HCT116 (cell line): ENCODE data around the gene LRSAM1. TPM values are rescaled to one million over a fixed set of nuclear protein-coding genes. Genes with fewer than 3 reads are reported as not detected.

Source experiments
- ATAC-seq: fragments of 200-7000 bp; cut with Tn5 transposase; 2 replicates; pipeline ENCODE4 v1.9.1; 2020; ENCODE audit warnings: mild to moderate bottlenecking, moderate library complexity
- BruUV-seq: library from RNA; stranded (reverse); fragments of 400-500 nt; replicated peaks from 2 replicates; lab custom pipeline; 2021; lab: Mats Ljungman, UMichigan
- CTCF ChIA-PET: fragments of 300-600 bp; sonication (Branson Sonifier 250); formaldehyde crosslinking; loops from one replicate; lab custom pipeline; 2021; ENCODE audit warnings: antibody characterized with exemption; lab: Charles Lee
- POLR2A ChIA-PET: fragments of 300-600, 350-600 bp; sonication (Branson Sonifier 250); formaldehyde crosslinking; loops from one replicate; lab custom pipeline; 2021; ENCODE audit warnings: antibody characterized with exemption; lab: Charles Lee
- RAD21 ChIA-PET, 2 experiments: fragments of 300-600 bp; sonication (Branson Sonifier 250); formaldehyde crosslinking; loops; one replicate each; lab custom pipeline; 2023; ENCODE audit warnings: low total read pairs in 2 of 2; ENCODE audit not compliant: uncharacterized antibody in 2 of 2, unreplicated experiment in 2 of 2, low non-redundant PET in 1 of 2; lab: Charles Lee
- DNase-seq: peaks from one replicate; pipeline ENCODE4 v3.0.0-alpha.2; 2010; ENCODE audit warnings: low read depth, low spot score
- H2AFZ ChIP-seq: fragments of 200-600 bp; shearing (Covaris generic), sonication (generic); 2 replicates; pipeline ENCODE4 v1.6.1; 2017; ENCODE audit warnings: low read depth, mixed run types, mixed read lengths, antibody characterized with exemption, low read length; ENCODE audit not compliant: poor library complexity, severe bottlenecking
- H3K27ac ChIP-seq: 2 replicates; pipeline ENCODE4 v1.5.1; 2012; ENCODE audit warnings: low read depth, low read length
- H3K27me3 ChIP-seq: fragments of 200-600 bp; sonication (generic); 2 replicates; pipeline ENCODE4 v1.6.1; 2016; ENCODE audit warnings: mixed run types, low read length, mixed read lengths; ENCODE audit not compliant: insufficient read depth
- H3K36me3 ChIP-seq, 2 experiments: fragments of 200-500 bp in 1 of 2; fragments of 200-600 bp in 1 of 2; sonication (Bioruptor generic) in 1 of 2; sonication (generic) in 1 of 2; 2 replicates each; pipeline versions ENCODE4 v1.5.1 to v1.6.1; 2014 to 2016; ENCODE audit warnings: low read length in 2 of 2, inconsistent platforms in 1 of 2, mixed read lengths in 1 of 2, mixed run types in 1 of 2; ENCODE audit not compliant: insufficient read depth in 2 of 2, control insufficient read depth in 1 of 2
- H3K4me1 ChIP-seq, 2 experiments: fragments of 200-600 bp in 1 of 2; sonication (generic) in 1 of 2; 2 replicates each; pipeline versions ENCODE4 v1.5.1 to v1.6.1; 2012 to 2017; ENCODE audit warnings: low read length in 2 of 2, inconsistent platforms in 1 of 2, mild to moderate bottlenecking in 1 of 2, mixed read lengths in 1 of 2, mixed run types in 1 of 2, moderate library complexity in 1 of 2; ENCODE audit not compliant: insufficient read depth in 2 of 2, control insufficient read depth in 1 of 2
- H3K4me2 ChIP-seq: fragments of 200-600 bp; sonication (generic); 2 replicates; pipeline ENCODE4 v1.6.1; 2017; ENCODE audit warnings: mixed run types, low read length, mixed read lengths
- H3K4me3 ChIP-seq, 2 experiments: fragments of 200-600 bp in 1 of 2; sonication (generic) in 1 of 2; replicated peaks in 1 of 2; 2 replicates each; pipeline ENCODE4 v1.5.1; 2011 to 2016; ENCODE audit warnings: low read length in 2 of 2, control low read depth in 1 of 2, low read depth in 1 of 2, mild to moderate bottlenecking in 1 of 2, mixed read lengths in 1 of 2, mixed run types in 1 of 2
- H3K79me2 ChIP-seq: fragments of 200-600 bp; sonication (generic); 2 replicates; pipeline ENCODE4 v1.6.1; 2017; ENCODE audit warnings: mild to moderate bottlenecking, mixed run types, low read length, moderate library complexity, mixed read lengths; ENCODE audit not compliant: insufficient read depth
- H3K9ac ChIP-seq: fragments of 200-600 bp; sonication (generic); 2 replicates; pipeline ENCODE4 v1.6.1; 2016; ENCODE audit warnings: low read length, mixed read lengths
- H3K9me2 ChIP-seq: fragments of 200-600 bp; sonication (generic), shearing (Covaris generic); 2 replicates; pipeline ENCODE4 v1.6.1; 2017; ENCODE audit warnings: mixed run types, mild to moderate bottlenecking, moderate library complexity; ENCODE audit not compliant: insufficient read depth
- H3K9me3 ChIP-seq, 2 experiments: fragments of 200-500 bp in 1 of 2; fragments of 200-600 bp in 1 of 2; sonication (Bioruptor generic) in 1 of 2; sonication (generic) in 1 of 2; 2 replicates each; pipeline ENCODE4 v1.6.1; 2014 to 2017; ENCODE audit warnings: low read length in 2 of 2, mixed read lengths in 2 of 2, inconsistent platforms in 1 of 2, low read depth in 1 of 2, mild to moderate bottlenecking in 1 of 2, mixed run types in 1 of 2, moderate library complexity in 1 of 2; ENCODE audit not compliant: control insufficient read depth in 1 of 2, insufficient read depth in 1 of 2
- H4K20me1 ChIP-seq: fragments of 200-600 bp; sonication (generic), shearing (Covaris generic); 2 replicates; pipeline ENCODE4 v1.6.1; 2017; ENCODE audit warnings: mixed run types, mild to moderate bottlenecking, moderate library complexity; ENCODE audit not compliant: insufficient read depth
- CEBPB ChIP-seq: IDR thresholded peaks from 2 replicates; pipeline ENCODE4 v1.6.1; 2012; ENCODE audit warnings: low read depth
- ELF1 ChIP-seq: IDR thresholded peaks from 2 replicates; pipeline ENCODE4 v1.6.1; 2012; ENCODE audit warnings: low read depth, borderline replicate concordance
- EZH2 ChIP-seq: fragments of 200-600 bp; sonication (generic); IDR thresholded peaks from 2 replicates; pipeline ENCODE4 v1.6.1; 2017; ENCODE audit warnings: antibody characterized with exemption, mixed run types
- FOSL1 ChIP-seq: IDR thresholded peaks from 2 replicates; pipeline ENCODE4 v1.6.1; 2012; ENCODE audit warnings: low read depth
- JUND ChIP-seq: IDR thresholded peaks from 2 replicates; pipeline ENCODE4 v1.6.1; 2012
- POLR2A ChIP-seq: IDR thresholded peaks from 2 replicates; pipeline ENCODE4 v1.7.0; 2011; ENCODE audit warnings: borderline replicate concordance; ENCODE audit not compliant: insufficient read depth, insufficient read length; ENCODE audit errors: extremely low read depth
- POLR2AphosphoS5 ChIP-seq: IDR thresholded peaks from 2 replicates; pipeline ENCODE4 v1.6.1; 2011; ENCODE audit warnings: mild to moderate bottlenecking, low read depth, low read length, moderate library complexity
- RAD21 ChIP-seq: IDR thresholded peaks from 2 replicates; pipeline ENCODE4 v1.6.1; 2012; ENCODE audit warnings: low read depth, mild to moderate bottlenecking
- SIN3A ChIP-seq: IDR thresholded peaks from 2 replicates; pipeline ENCODE4 v1.6.1; 2012; ENCODE audit warnings: low read depth
- SP1 ChIP-seq: IDR thresholded peaks from 2 replicates; pipeline ENCODE4 v1.6.1; 2012; ENCODE audit warnings: low read depth
- SRF ChIP-seq: IDR thresholded peaks from 2 replicates; pipeline ENCODE4 v1.6.1; 2012; ENCODE audit warnings: low read depth
- TCF7L2 ChIP-seq: IDR thresholded peaks from 2 replicates; pipeline ENCODE4 v1.7.0; 2011; ENCODE audit warnings: borderline replicate concordance, inconsistent platforms; ENCODE audit not compliant: insufficient read depth, insufficient read length; ENCODE audit errors: extremely low read depth
- YY1 ChIP-seq: IDR thresholded peaks from 2 replicates; pipeline ENCODE4 v1.6.1; 2011; ENCODE audit warnings: low read length, low read depth, moderate library complexity, mild to moderate bottlenecking; ENCODE audit not compliant: insufficient replicate concordance; ENCODE audit errors: extremely low read depth
- ZFX ChIP-seq: fragments of 450-650 bp; IDR thresholded peaks from 2 replicates; pipeline ENCODE4 v1.6.1; 2017
- ZNF274 ChIP-seq: fragments of 200-500 bp; sonication (Bioruptor generic); IDR thresholded peaks from 2 replicates; pipeline ENCODE4 v1.6.1; 2014; ENCODE audit warnings: mild to moderate bottlenecking, low read depth, low read length, inconsistent platforms
- intact Hi-C: fragments of 100-400 bp; cut with micrococcal nuclease; formaldehyde crosslinking; loops from 2 replicates; pipeline ENCODE4 v1.10.0; 2022
- total RNA-seq: library from RNA; stranded (reverse); gene quantifications from one replicate; pipeline ENCODE4 v1.2.1, GENCODE V29; 2021; ENCODE audit not compliant: unreplicated experiment
- TF ChIP-seq, protein P1 (sequence below): IDR thresholded peaks from 2 replicates; pipeline ENCODE4 v1.6.1; 2011; ENCODE audit warnings: mild to moderate bottlenecking, low read length, moderate library complexity; ENCODE audit not compliant: insufficient replicate concordance; ENCODE audit errors: extremely low read depth
- TF ChIP-seq, protein P2 (sequence below): IDR thresholded peaks from 2 replicates; pipeline ENCODE4 v1.6.1; 2012
- TF ChIP-seq, protein P3 (sequence below): IDR thresholded peaks from 2 replicates; pipeline ENCODE4 v1.6.1; 2012
- TF ChIP-seq, protein P4 (sequence below), 3 experiments: fragments of 200-600 bp in 1 of 3; sonication (generic) in 1 of 3; IDR thresholded peaks in 2 of 3; conservative IDR thresholded peaks in 1 of 3; 2 replicates each; pipeline ENCODE4 v1.5.1; 2012 to 2017; ENCODE audit warnings: low read depth in 2 of 3, low read length in 2 of 3, antibody characterized with exemption in 1 of 3, borderline replicate concordance in 1 of 3, control low read depth in 1 of 3, mild to moderate bottlenecking in 1 of 3, mixed read lengths in 1 of 3, mixed run types in 1 of 3, moderate library complexity in 1 of 3; ENCODE audit not compliant: insufficient read depth in 1 of 3
- TF ChIP-seq, protein P5 (sequence below): IDR thresholded peaks from 2 replicates; pipeline ENCODE4 v1.6.1; 2012; ENCODE audit warnings: low read depth

Gene LRSAM1
- total RNA-seq, 1 experiment from 2014 or later = 25.9 TPM

DNA sequence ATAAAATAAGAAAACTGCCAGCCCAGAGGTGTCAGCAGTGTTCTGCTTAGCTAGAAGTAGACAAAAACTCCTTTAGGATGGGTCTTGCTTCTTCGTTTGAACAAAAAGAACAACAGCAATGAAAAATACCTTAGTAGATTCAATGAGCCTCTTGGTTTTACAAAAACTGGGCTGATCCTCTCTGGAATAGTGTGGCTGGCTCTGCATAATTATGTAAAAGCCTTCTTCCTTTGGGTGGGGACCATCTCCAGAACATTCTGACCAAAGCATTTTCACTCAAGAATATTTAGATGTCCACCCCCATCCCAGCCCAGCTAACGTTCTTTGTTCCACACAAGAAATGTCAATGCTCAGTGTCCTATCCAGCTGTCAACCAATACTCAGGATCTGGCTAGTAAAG, 63.2 kb downstream of the LRSAM1 start:
- POLR2A ChIA-PET = no interaction called here

More for the DNA sequence above, 63.2 kb downstream of the LRSAM1 start:
- intact Hi-C loops = no loop called here
- no peak for ATAC-seq
- peaks cover 11% of the 10 kb centered on the region; the same call in 1 of the 2 replicates for H3K79me2 ChIP-seq
- BruUV-seq = TSS peak; percentile 27
- H3K4me2 ChIP-seq = no peak overlapping the region
- RAD21 ChIA-PET = no interaction called here
- DNase-seq = no peak
- TF ChIP-seq, protein P1, sequence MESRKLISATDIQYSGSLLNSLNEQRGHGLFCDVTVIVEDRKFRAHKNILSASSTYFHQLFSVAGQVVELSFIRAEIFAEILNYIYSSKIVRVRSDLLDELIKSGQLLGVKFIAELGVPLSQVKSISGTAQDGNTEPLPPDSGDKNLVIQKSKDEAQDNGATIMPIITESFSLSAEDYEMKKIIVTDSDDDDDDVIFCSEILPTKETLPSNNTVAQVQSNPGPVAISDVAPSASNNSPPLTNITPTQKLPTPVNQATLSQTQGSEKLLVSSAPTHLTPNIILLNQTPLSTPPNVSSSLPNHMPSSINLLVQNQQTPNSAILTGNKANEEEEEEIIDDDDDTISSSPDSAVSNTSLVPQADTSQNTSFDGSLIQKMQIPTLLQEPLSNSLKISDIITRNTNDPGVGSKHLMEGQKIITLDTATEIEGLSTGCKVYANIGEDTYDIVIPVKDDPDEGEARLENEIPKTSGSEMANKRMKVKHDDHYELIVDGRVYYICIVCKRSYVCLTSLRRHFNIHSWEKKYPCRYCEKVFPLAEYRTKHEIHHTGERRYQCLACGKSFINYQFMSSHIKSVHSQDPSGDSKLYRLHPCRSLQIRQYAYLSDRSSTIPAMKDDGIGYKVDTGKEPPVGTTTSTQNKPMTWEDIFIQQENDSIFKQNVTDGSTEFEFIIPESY = no peak
- no peak for TF ChIP-seq TCF7L2
- TF ChIP-seq, protein P2, sequence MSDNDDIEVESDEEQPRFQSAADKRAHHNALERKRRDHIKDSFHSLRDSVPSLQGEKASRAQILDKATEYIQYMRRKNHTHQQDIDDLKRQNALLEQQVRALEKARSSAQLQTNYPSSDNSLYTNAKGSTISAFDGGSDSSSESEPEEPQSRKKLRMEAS = no peak
- TF ChIP-seq SP1 = no peak
- no peak for TF ChIP-seq SRF
- TF ChIP-seq POLR2AphosphoS5 = no peak
- TF ChIP-seq ZNF274 = no peak
- TF ChIP-seq, protein P3, sequence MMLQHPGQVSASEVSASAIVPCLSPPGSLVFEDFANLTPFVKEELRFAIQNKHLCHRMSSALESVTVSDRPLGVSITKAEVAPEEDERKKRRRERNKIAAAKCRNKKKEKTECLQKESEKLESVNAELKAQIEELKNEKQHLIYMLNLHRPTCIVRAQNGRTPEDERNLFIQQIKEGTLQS = no peak
- TF ChIP-seq EZH2 = no peak
- no peak for TF ChIP-seq FOSL1
- TF ChIP-seq YY1 = no peak
- TF ChIP-seq ZFX = no peak
- TF ChIP-seq, protein P4, sequence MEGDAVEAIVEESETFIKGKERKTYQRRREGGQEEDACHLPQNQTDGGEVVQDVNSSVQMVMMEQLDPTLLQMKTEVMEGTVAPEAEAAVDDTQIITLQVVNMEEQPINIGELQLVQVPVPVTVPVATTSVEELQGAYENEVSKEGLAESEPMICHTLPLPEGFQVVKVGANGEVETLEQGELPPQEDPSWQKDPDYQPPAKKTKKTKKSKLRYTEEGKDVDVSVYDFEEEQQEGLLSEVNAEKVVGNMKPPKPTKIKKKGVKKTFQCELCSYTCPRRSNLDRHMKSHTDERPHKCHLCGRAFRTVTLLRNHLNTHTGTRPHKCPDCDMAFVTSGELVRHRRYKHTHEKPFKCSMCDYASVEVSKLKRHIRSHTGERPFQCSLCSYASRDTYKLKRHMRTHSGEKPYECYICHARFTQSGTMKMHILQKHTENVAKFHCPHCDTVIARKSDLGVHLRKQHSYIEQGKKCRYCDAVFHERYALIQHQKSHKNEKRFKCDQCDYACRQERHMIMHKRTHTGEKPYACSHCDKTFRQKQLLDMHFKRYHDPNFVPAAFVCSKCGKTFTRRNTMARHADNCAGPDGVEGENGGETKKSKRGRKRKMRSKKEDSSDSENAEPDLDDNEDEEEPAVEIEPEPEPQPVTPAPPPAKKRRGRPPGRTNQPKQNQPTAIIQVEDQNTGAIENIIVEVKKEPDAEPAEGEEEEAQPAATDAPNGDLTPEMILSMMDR (IDR thresholded peaks at IDR 0.05 in 2 of 3, conservative IDR thresholded peaks at IDR 0.05 in 1 of 3; ENCODE audit: borderline replicate concordance in 1 of 3, insufficient read depth in 1 of 3, low read depth in 2 of 3, low read length in 2 of 3) = no peak
- no peak for TF ChIP-seq RAD21
- TF ChIP-seq, protein P5, sequence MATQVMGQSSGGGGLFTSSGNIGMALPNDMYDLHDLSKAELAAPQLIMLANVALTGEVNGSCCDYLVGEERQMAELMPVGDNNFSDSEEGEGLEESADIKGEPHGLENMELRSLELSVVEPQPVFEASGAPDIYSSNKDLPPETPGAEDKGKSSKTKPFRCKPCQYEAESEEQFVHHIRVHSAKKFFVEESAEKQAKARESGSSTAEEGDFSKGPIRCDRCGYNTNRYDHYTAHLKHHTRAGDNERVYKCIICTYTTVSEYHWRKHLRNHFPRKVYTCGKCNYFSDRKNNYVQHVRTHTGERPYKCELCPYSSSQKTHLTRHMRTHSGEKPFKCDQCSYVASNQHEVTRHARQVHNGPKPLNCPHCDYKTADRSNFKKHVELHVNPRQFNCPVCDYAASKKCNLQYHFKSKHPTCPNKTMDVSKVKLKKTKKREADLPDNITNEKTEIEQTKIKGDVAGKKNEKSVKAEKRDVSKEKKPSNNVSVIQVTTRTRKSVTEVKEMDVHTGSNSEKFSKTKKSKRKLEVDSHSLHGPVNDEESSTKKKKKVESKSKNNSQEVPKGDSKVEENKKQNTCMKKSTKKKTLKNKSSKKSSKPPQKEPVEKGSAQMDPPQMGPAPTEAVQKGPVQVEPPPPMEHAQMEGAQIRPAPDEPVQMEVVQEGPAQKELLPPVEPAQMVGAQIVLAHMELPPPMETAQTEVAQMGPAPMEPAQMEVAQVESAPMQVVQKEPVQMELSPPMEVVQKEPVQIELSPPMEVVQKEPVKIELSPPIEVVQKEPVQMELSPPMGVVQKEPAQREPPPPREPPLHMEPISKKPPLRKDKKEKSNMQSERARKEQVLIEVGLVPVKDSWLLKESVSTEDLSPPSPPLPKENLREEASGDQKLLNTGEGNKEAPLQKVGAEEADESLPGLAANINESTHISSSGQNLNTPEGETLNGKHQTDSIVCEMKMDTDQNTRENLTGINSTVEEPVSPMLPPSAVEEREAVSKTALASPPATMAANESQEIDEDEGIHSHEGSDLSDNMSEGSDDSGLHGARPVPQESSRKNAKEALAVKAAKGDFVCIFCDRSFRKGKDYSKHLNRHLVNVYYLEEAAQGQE = no peak
- no peak for TF ChIP-seq JUND
- no peak for TF ChIP-seq POLR2A
- no peak for TF ChIP-seq ELF1
- no peak for TF ChIP-seq CEBPB
- TF ChIP-seq SIN3A = no peak
- H3K27me3 ChIP-seq = no peaks in the 10 kb centered on the region
- no peak overlapping the region for H3K9ac ChIP-seq
- H3K4me1 ChIP-seq = no peaks in the 10 kb centered on the region
- CTCF ChIA-PET = no interaction called here
- no peaks in the 10 kb centered on the region for H4K20me1 ChIP-seq
- H3K4me3 ChIP-seq = no peak overlapping the region
- no peaks in the 10 kb centered on the region for H3K9me3 ChIP-seq
- H3K27ac ChIP-seq = no peak overlapping the region
- peaks cover 38 to 40% of the 10 kb centered on the region in 2 experiments for H3K36me3 ChIP-seq
- no peaks in the 10 kb centered on the region for H3K9me2 ChIP-seq
- no peak overlapping the region for H2AFZ ChIP-seq
